ENCODE data around the gene MTHFR.

Gene MTHFR

GRCh38 chr1:11749996-11750395 is 55.8 kb downstream of the MTHFR start:
- DNase-seq (ENCODE audit: extremely low read depth, low read depth): no peak

DNA sequence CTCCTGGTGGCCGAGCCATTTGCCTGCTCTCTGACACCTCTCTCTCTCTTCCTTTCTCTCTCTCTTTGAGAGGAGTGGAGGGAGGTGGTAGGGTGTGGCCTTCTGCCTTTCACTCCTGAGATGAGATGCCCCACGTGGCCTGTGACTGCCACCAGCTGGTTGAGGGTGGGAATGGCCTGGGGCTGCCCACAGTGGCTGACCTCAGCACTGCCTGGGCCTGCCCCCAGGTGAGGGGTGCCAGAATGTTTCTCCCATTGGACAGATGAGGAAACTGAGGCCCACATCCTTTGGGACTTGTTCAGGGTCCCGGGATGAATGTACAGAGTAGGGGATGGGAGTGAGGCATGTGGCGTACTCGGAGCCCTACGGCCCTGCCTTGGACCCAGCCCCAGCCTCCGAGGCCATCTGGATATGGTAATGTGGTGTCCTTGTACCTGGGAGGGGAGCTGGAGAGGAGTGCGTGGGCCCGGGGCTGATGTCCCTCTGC is 56.5 kb downstream of the MTHFR start:
- no peak for DNase-seq (ENCODE audit: extremely low read depth, low read depth)
- TF ChIP-seq, protein P1, sequence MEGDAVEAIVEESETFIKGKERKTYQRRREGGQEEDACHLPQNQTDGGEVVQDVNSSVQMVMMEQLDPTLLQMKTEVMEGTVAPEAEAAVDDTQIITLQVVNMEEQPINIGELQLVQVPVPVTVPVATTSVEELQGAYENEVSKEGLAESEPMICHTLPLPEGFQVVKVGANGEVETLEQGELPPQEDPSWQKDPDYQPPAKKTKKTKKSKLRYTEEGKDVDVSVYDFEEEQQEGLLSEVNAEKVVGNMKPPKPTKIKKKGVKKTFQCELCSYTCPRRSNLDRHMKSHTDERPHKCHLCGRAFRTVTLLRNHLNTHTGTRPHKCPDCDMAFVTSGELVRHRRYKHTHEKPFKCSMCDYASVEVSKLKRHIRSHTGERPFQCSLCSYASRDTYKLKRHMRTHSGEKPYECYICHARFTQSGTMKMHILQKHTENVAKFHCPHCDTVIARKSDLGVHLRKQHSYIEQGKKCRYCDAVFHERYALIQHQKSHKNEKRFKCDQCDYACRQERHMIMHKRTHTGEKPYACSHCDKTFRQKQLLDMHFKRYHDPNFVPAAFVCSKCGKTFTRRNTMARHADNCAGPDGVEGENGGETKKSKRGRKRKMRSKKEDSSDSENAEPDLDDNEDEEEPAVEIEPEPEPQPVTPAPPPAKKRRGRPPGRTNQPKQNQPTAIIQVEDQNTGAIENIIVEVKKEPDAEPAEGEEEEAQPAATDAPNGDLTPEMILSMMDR (IDR thresholded peaks at IDR 0.05; ENCODE audit: low read depth, low read length, missing control alignments): peak; percentile 12
- no peak overlapping the region for H3K4me3 ChIP-seq (replicated peaks; ENCODE audit: low read depth, low read length)

More at GRCh38 chr1:11749996-11750395, 55.8 kb downstream of the MTHFR start:
- TF ChIP-seq, protein P1 (IDR thresholded peaks at IDR 0.05; ENCODE audit: low read depth, low read length, missing control alignments): no peak
- no peak overlapping the region for H3K4me3 ChIP-seq (replicated peaks; ENCODE audit: low read depth, low read length)

GRCh38 chr1:11748294-11749202 is 57.2 kb downstream of the MTHFR start:
- no peak for DNase-seq (ENCODE audit: extremely low read depth, low read depth)
- H3K4me3 ChIP-seq (replicated peaks; ENCODE audit: low read depth, low read length): no peak overlapping the region
- TF ChIP-seq, protein P1 (IDR thresholded peaks at IDR 0.05; ENCODE audit: low read depth, low read length, missing control alignments): no peak

GRCh38 chr1:11746795-11747487 is 58.8 kb downstream of the MTHFR start:
- TF ChIP-seq, protein P1 (IDR thresholded peaks at IDR 0.05; ENCODE audit: low read depth, low read length, missing control alignments): no peak
- no peak for DNase-seq (ENCODE audit: extremely low read depth, low read depth)
- H3K4me3 ChIP-seq (replicated peaks; ENCODE audit: low read depth, low read length): no peak overlapping the region

GRCh38 chr1:11746092-11746491 is 59.7 kb downstream of the MTHFR start:
- DNase-seq (ENCODE audit: extremely low read depth, low read depth): no peak
- TF ChIP-seq, protein P1 (IDR thresholded peaks at IDR 0.05; ENCODE audit: low read depth, low read length, missing control alignments): no peak
- no peak overlapping the region for H3K4me3 ChIP-seq (replicated peaks; ENCODE audit: low read depth, low read length)

GRCh38 chr1:11744287-11744686 is 61.5 kb downstream of the MTHFR start:
- no peak for DNase-seq (ENCODE audit: extremely low read depth, low read depth)
- no peak overlapping the region for H3K4me3 ChIP-seq (replicated peaks; ENCODE audit: low read depth, low read length)
- TF ChIP-seq, protein P1 (IDR thresholded peaks at IDR 0.05; ENCODE audit: low read depth, low read length, missing control alignments): no peak

Measured in HFF-Myc (cell line).